22Rv1 (cell line): Measurements from ENCODE around the gene FLOT2.

Experiments
- CTCF ChIP-seq: fragments of 450-650 bp; IDR thresholded peaks from 2 replicates; pipeline ENCODE4 v1.5.1; 2017; ENCODE audit warnings: mild to moderate bottlenecking
- ZFX ChIP-seq: fragments of 450-650 bp; IDR thresholded peaks from 2 replicates; pipeline ENCODE4 v1.6.1; 2017; ENCODE audit warnings: antibody characterized with exemption, borderline replicate concordance

- TF ChIP-seq CTCF (no peak), ZFX (no peak)
Measured at GRCh38 chr17:28908640-28909167, 11.2 kb upstream of the FLOT2 start.
